ENCODE results near the gene GNAT1. TPM values are rescaled to one million over a fixed set of nuclear protein-coding genes. Genes with fewer than 3 reads are reported as not detected.
A peak's percentile ranks its signal among the peaks of the same experiment; 100 is the strongest.

Gene GNAT1
- total and polyA plus RNA-seq, 4 donors: 0.29 to 0.72 TPM; not detected in 2

DNA sequence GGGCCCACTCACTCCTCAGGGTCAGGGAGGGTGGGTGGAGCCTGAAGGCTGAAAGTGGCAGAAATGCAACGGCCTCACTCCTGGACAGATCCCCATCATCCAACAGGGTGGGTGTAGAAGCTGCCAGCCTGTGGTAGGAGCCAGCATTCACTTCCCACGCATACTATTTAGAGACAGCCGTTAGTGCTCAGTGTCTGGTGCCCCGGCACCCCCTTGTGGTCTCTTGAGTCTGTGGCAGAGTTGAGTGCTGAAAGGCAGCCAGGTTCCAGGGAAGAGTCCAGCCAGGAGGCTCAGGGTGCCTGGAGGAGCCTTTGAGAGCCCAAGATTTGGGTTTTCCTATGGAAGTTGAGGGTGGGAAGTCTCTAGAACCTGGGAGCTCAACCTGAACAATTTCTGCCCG is 2.1 kb upstream of the GNAT1 start:
- H3K27ac ChIP-seq (ENCODE audit: low read depth, low read length): no peak overlapping the region
- peaks cover 16% of the 10 kb centered on the region for H3K27me3 ChIP-seq (ENCODE audit: control insufficient read depth, insufficient read depth, low read length)
- H3K9me3 ChIP-seq (ENCODE audit: control insufficient read depth, insufficient read depth, low read length): no peaks in the 10 kb centered on the region
- WGBS (ENCODE audit: insufficient coverage): 33% methylated on average over 3 of the region's 5 CpGs
- H3K4me1 ChIP-seq (ENCODE audit: control insufficient read depth, insufficient read depth, low read length): peaks cover 28% of the 10 kb centered on the region
- peak in 5 of 6 donors; percentile 31 to 94 (median 71) for DNase-seq (ENCODE audit: low read depth in 4 of 6, low spot score in 6 of 6)
- H3K4me3 ChIP-seq (ENCODE audit: low read depth, low read length): no peak overlapping the region
- H3K36me3 ChIP-seq (ENCODE audit: control insufficient read depth, insufficient read depth, low read length): peaks cover 34% of the 10 kb centered on the region

- H3K36me3 ChIP-seq (ENCODE audit: control insufficient read depth, insufficient read depth, low read length): peaks cover 27% of the 10 kb centered on the region
- no peak overlapping the region for H3K4me3 ChIP-seq (ENCODE audit: low read depth, low read length)
- DNase-seq (ENCODE audit: low read depth in 4 of 6, low spot score in 6 of 6): no peak
- H3K9me3 ChIP-seq (ENCODE audit: control insufficient read depth, insufficient read depth, low read length): no peaks in the 10 kb centered on the region
- no peak overlapping the region for H3K27ac ChIP-seq (ENCODE audit: low read depth, low read length)
- peaks cover 33% of the 10 kb centered on the region for H3K4me1 ChIP-seq (ENCODE audit: control insufficient read depth, insufficient read depth, low read length)
- H3K27me3 ChIP-seq (ENCODE audit: control insufficient read depth, insufficient read depth, low read length): peaks cover 20% of the 10 kb centered on the region
- 94% methylated on average over 6 of the region's 7 CpGs for WGBS (ENCODE audit: insufficient coverage)
Observed at GRCh38 chr3:50189989-50190388, 1.4 kb upstream of the GNAT1 start.

- Histone ChIP-seq H3K36me3 (ENCODE audit: control insufficient read depth, insufficient read depth, low read length) (peaks cover 10% of the 10 kb centered on the region), H3K27me3 (ENCODE audit: control insufficient read depth, insufficient read depth, low read length) (peaks cover 25% of the 10 kb centered on the region), H3K9me3 (ENCODE audit: control insufficient read depth, insufficient read depth, low read length) (no peaks in the 10 kb centered on the region), H3K4me3 (ENCODE audit: low read depth, low read length) (no peak overlapping the region), H3K27ac (ENCODE audit: low read depth, low read length) (no peak overlapping the region), H3K4me1 (ENCODE audit: control insufficient read depth, insufficient read depth, low read length) (peaks cover 38% of the 10 kb centered on the region)
- WGBS (ENCODE audit: insufficient coverage): 89% methylated on average over 6 of the region's 8 CpGs
- DNase-seq (ENCODE audit: low read depth in 4 of 6, low spot score in 6 of 6): no peak
Observed at GRCh38 chr3:50192124-50192523, 714 bp downstream of the GNAT1 start.

DNA sequence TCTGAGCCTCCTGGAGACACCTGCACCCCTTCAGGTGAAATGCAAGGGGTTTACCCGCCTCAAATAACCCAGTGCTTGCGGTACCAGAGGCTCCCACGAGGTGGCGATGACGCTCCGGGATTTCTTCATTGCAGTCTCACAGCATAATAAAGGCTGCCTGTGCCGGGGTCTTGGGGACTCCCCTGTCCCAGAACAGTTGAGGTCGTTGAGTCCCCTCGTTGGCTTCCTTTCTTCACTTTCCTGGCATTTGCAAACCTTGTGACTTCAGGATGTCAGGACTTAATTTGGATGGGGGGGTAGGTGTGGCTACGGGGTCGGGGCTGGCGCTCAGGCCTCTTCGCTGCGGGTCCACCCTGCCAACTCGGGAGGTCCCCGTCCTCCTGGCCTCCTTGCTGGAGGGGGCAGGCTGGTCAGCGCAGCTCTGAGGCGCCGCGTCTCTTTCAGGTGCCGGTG is 1.3 kb downstream of the GNAT1 start:
- WGBS (ENCODE audit: insufficient coverage): 16% methylated on average over 21 of the region's 21 CpGs
- peaks cover 38% of the 10 kb centered on the region for H3K4me1 ChIP-seq (ENCODE audit: control insufficient read depth, insufficient read depth, low read length)
- peaks cover 25% of the 10 kb centered on the region for H3K27me3 ChIP-seq (ENCODE audit: control insufficient read depth, insufficient read depth, low read length)
- DNase-seq (ENCODE audit: low read depth in 4 of 6, low spot score in 6 of 6): peak in 4 of 6 donors; percentile 40 to 94 (median 77)
- no peaks in the 10 kb centered on the region for H3K9me3 ChIP-seq (ENCODE audit: control insufficient read depth, insufficient read depth, low read length)
- no peak overlapping the region for H3K27ac ChIP-seq (ENCODE audit: low read depth, low read length)
- no peak overlapping the region for H3K4me3 ChIP-seq (ENCODE audit: low read depth, low read length)
- H3K36me3 ChIP-seq (ENCODE audit: control insufficient read depth, insufficient read depth, low read length): peaks cover 7% of the 10 kb centered on the region

DNA sequence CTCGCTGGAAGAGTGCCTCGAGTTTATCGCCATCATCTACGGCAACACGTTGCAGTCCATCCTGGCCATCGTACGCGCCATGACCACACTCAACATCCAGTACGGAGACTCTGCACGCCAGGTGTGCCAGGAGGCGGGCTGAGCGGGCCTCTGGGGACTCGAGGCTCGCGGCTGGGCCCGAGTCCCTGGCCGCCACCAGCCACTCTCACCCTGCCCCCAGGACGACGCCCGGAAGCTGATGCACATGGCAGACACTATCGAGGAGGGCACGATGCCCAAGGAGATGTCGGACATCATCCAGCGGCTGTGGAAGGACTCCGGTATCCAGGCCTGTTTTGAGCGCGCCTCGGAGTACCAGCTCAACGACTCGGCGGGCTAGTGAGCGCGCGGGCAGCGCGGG is 1.9 kb downstream of the GNAT1 start:
- Histone ChIP-seq H3K36me3 (ENCODE audit: control insufficient read depth, insufficient read depth, low read length) (peaks cover 2% of the 10 kb centered on the region), H3K27me3 (ENCODE audit: control insufficient read depth, insufficient read depth, low read length) (peaks cover 25% of the 10 kb centered on the region), H3K4me3 (ENCODE audit: low read depth, low read length) (no peak overlapping the region), H3K4me1 (ENCODE audit: control insufficient read depth, insufficient read depth, low read length) (peaks cover 38% of the 10 kb centered on the region), H3K9me3 (ENCODE audit: control insufficient read depth, insufficient read depth, low read length) (no peaks in the 10 kb centered on the region), H3K27ac (ENCODE audit: low read depth, low read length) (no peak overlapping the region)
- DNase-seq (ENCODE audit: low read depth in 4 of 6, low spot score in 6 of 6): no peak
- 53% methylated on average over 36 of the region's 36 CpGs for WGBS (ENCODE audit: insufficient coverage)

- Histone ChIP-seq H3K36me3 (ENCODE audit: control insufficient read depth, insufficient read depth, low read length) (no peaks in the 10 kb centered on the region), H3K27ac (ENCODE audit: low read depth, low read length) (no peak overlapping the region), H3K4me1 (ENCODE audit: control insufficient read depth, insufficient read depth, low read length) (peaks cover 36% of the 10 kb centered on the region), H3K9me3 (ENCODE audit: control insufficient read depth, insufficient read depth, low read length) (no peaks in the 10 kb centered on the region), H3K4me3 (ENCODE audit: low read depth, low read length) (no peak overlapping the region), H3K27me3 (ENCODE audit: control insufficient read depth, insufficient read depth, low read length) (peaks cover 25% of the 10 kb centered on the region)
- DNase-seq (ENCODE audit: low read depth in 4 of 6, low spot score in 6 of 6): no peak
- 34% methylated on average over 34 of the region's 34 CpGs for WGBS (ENCODE audit: insufficient coverage)
Observed at GRCh38 chr3:50193746-50194127, 2.3 kb downstream of the GNAT1 start.

DNA sequence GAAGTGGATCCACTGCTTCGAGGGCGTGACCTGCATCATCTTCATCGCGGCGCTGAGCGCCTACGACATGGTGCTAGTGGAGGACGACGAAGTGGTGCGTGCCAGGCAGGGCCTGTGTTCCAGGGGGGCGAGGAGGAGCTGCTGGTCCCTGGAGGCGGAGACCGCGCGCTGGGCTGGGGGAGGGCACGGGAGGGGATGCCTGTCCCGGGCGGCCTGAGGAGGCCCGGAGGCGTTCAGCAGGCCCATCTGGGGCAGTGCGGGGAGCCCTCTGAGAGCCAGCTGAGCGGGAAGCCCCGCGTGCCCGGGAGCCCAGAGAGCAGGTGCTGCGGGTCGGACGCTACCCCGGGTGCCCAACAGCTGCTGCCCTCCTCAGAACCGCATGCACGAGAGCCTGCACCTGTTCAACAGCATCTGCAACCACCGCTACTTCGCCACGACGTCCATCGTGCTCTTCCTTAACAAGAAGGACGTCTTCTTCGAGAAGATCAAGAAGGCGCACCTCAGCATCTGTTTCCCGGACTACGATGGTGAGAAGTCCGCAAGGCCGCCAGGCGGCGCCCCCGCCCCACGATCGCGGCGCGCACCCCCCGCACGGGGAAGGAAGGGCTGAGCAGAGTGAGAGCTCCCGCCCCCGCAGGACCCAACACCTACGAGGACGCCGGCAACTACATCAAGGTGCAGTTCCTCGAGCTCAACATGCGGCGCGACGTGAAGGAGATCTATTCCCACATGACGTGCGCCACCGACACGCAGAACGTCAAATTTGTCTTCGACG is 2.9 kb downstream of the GNAT1 start:
- H3K36me3 ChIP-seq (ENCODE audit: control insufficient read depth, insufficient read depth, low read length): no peaks in the 10 kb centered on the region
- H3K9me3 ChIP-seq (ENCODE audit: control insufficient read depth, insufficient read depth, low read length): no peaks in the 10 kb centered on the region
- no peak overlapping the region for H3K27ac ChIP-seq (ENCODE audit: low read depth, low read length)
- peak in 3 of 6 donors; percentile 44 to 79 (median 79) for DNase-seq (ENCODE audit: low read depth in 4 of 6, low spot score in 6 of 6)
- peaks cover 25% of the 10 kb centered on the region for H3K27me3 ChIP-seq (ENCODE audit: control insufficient read depth, insufficient read depth, low read length)
- H3K4me3 ChIP-seq (ENCODE audit: low read depth, low read length): no peak overlapping the region
- WGBS (ENCODE audit: insufficient coverage): 9% methylated on average over 70 of the region's 70 CpGs
- H3K4me1 ChIP-seq (ENCODE audit: control insufficient read depth, insufficient read depth, low read length): peaks cover 31% of the 10 kb centered on the region

GRCh38 chr3:50194903-50195500 is 3.6 kb downstream of the GNAT1 start:
- Histone ChIP-seq H3K9me3 (ENCODE audit: control insufficient read depth, insufficient read depth, low read length) (no peaks in the 10 kb centered on the region), H3K4me1 (ENCODE audit: control insufficient read depth, insufficient read depth, low read length) (peaks cover 26% of the 10 kb centered on the region), H3K4me3 (ENCODE audit: low read depth, low read length) (no peak overlapping the region), H3K36me3 (ENCODE audit: control insufficient read depth, insufficient read depth, low read length) (no peaks in the 10 kb centered on the region), H3K27me3 (ENCODE audit: control insufficient read depth, insufficient read depth, low read length) (peaks cover 25% of the 10 kb centered on the region), H3K27ac (ENCODE audit: low read depth, low read length) (no peak overlapping the region)
- WGBS (ENCODE audit: insufficient coverage): 56% methylated on average over 11 of the region's 14 CpGs
- DNase-seq (ENCODE audit: low read depth in 4 of 6, low spot score in 6 of 6): no peak

DNA sequence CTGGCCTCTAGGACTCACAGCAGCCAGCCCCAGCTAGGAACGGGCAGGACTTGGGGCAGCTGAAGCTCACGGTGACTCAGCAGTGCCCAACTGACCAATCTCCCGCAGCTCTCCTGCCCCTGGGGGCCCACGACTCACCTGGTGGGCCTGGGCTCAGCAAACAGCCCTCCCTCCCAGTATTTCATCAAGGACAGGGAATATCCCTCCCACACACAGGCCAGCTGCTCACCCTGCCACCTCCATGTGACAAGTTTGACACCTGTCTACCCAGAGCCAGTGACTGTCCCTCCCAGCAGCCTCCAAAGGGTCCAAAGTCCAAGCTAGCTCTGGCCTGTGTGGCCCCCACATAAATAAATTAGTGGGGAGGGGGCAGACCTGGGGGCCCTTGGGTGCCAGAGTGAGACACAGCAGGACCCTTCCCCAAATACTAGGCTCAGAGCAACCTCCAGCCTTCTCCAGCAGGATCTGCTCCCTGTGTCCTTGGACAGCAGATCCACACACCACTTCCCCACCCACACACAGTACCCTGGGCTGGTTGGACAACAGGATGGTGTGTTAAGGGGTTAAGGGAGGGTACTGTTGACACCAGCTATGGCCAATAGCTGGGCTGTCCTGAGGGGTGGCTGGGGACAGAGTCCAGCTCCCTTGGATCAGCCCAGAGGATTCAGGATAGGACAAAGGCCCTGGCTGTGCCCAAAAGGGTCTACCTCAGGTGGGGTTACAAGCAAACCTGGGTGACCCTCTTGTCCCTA is 4.3 kb downstream of the GNAT1 start:
- H3K27me3 ChIP-seq (ENCODE audit: control insufficient read depth, insufficient read depth, low read length): peaks cover 25% of the 10 kb centered on the region
- no peak for DNase-seq (ENCODE audit: low read depth in 4 of 6, low spot score in 6 of 6)

More for the DNA sequence above, 4.3 kb downstream of the GNAT1 start:
- H3K27ac ChIP-seq (ENCODE audit: low read depth, low read length): no peak overlapping the region
- H3K4me1 ChIP-seq (ENCODE audit: control insufficient read depth, insufficient read depth, low read length): peaks cover 26% of the 10 kb centered on the region
- H3K9me3 ChIP-seq (ENCODE audit: control insufficient read depth, insufficient read depth, low read length): no peaks in the 10 kb centered on the region
- no peak overlapping the region for H3K4me3 ChIP-seq (ENCODE audit: low read depth, low read length)
- no peaks in the 10 kb centered on the region for H3K36me3 ChIP-seq (ENCODE audit: control insufficient read depth, insufficient read depth, low read length)
- WGBS (ENCODE audit: insufficient coverage): 43% methylated on average over 3 of the region's 4 CpGs
